Diencephalon (tissue), 1 donor: ENCODE data around the gene EVL. TPM values are rescaled to one million over a fixed set of nuclear protein-coding genes. Genes with fewer than 3 reads are reported as not detected.

Experiments
- small RNA-seq: library from RNA; depleted of rRNA; stranded (forward); fragments of <200 nt; gene quantifications from one replicate; pipeline ENCODE3, GENCODE V24; 2014
- total RNA-seq: library from RNA; depleted of rRNA; stranded (reverse); fragments of >200 nt; gene quantifications from one replicate; pipeline ENCODE4 v1.2.3, GENCODE V29; 2014

The EVL gene, protein sequence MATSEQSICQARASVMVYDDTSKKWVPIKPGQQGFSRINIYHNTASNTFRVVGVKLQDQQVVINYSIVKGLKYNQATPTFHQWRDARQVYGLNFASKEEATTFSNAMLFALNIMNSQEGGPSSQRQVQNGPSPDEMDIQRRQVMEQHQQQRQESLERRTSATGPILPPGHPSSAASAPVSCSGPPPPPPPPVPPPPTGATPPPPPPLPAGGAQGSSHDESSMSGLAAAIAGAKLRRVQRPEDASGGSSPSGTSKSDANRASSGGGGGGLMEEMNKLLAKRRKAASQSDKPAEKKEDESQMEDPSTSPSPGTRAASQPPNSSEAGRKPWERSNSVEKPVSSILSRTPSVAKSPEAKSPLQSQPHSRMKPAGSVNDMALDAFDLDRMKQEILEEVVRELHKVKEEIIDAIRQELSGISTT
- total RNA-seq, result 126 TPM

DNA sequence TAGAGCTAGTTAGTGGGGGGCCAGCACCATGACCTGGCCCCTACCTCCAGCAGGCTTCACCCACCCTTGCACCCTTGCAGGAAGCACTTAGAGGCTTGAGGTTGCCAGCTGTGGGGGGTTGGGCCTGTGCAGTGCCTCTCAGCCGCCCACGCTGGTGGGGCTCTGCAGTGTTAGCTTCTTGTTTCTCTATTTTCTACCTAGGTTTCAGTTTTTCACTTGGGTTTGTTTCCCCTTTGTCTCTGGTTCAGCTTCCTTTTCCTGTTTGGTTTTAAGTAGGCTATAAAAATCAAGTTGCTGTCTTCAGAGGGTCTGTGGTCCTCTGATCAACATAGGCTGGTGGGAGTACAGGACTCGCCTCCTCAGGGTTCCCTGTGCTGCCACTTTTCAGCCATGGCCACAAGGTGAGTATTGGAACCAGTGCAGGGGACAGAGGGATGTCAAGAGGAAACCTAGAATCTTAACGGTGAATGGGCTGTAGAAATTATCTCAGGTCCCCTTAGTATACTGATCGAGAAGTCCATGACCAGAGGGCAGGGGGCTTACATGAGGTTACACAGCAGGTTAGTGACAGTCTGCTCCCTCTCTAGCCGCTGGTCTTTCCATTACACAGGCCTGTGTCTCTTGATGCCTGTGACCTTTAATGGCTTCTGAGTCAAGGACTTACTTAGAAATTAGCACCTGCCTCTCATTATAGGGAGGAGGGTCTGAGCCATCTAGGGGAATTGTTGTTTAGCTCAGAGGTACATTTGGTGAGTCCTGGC lies at the start of gene EVL:
Gene EVL (plus strand): TSS at position 312 of the 761 bp plus-strand sequence. CDS start 79 bp downstream, at position 391.

GRCh38 chr14:100159094-100159864 lies 94.1 kb downstream of the EVL start, which contains the start of gene DEGS2:
Gene DEGS2 (minus strand): TSS chr14:100159645. CDS start chr14:100159587, 58 bp downstream.

Small RNAs within 50 kb of the gene (small RNA-seq; reads per million reads assigned to genes)
- gene MIR151B (3.0 reads per million, percentile 89 among the genes with 10 or more reads in this experiment), gene MIR342 (208 reads per million, percentile 97 among the genes with 10 or more reads in this experiment)

Other genes with a start within 250 kb of the EVL start
- 1.6 TPM for gene DEGS2, start 94.2 kb downstream of the EVL start, total RNA-seq
- 46.8 TPM for gene YY1, start 173.7 kb downstream of the EVL start, total RNA-seq
- 38.1 TPM for gene SLC25A29, start 241.0 kb downstream of the EVL start, total RNA-seq